Neural cell (in vitro differentiated cells): Measurements from ENCODE around the gene RAPGEF3. TPM values are rescaled to one million over a fixed set of nuclear protein-coding genes. Genes with fewer than 3 reads are reported as not detected.

Experiments
- H2AFZ ChIP-seq: fragments of 200-600, 300-800 bp; sonication (generic), shearing (Covaris generic); 2 replicates; pipeline ENCODE4 v1.6.0; 2014; ENCODE audit warnings: low read depth, mild to moderate bottlenecking, antibody characterized with exemption, low read length, moderate library complexity
- H3F3A ChIP-seq: fragments of 200-600 bp; shearing (Covaris generic); 2 replicates; pipeline ENCODE4 v1.6.1; 2016; ENCODE audit warnings: mild to moderate bottlenecking, moderate library complexity, mixed read lengths, antibody characterized with exemption, low read length; ENCODE audit not compliant: insufficient read depth, poor library complexity, severe bottlenecking
- H3K27ac ChIP-seq: fragments of 200-600, 300-800 bp; sonication (generic), shearing (Covaris generic); 2 replicates; pipeline ENCODE4 v1.5.1; 2014; ENCODE audit warnings: mild to moderate bottlenecking, low read length, moderate library complexity
- H3K27me3 ChIP-seq: fragments of 300-800, 200-600 bp; sonication (generic), shearing (Covaris generic); 2 replicates; pipeline ENCODE4 v1.6.0; 2014; ENCODE audit warnings: mild to moderate bottlenecking, low read depth, low read length, moderate library complexity; ENCODE audit not compliant: insufficient read depth
- H3K36me3 ChIP-seq: fragments of 300-800, 200-600 bp; sonication (generic), shearing (Covaris generic); 2 replicates; pipeline ENCODE4 v1.5.1; 2014; ENCODE audit warnings: mild to moderate bottlenecking, antibody characterized with exemption, low read length, moderate library complexity; ENCODE audit not compliant: insufficient read depth
- H3K4me2 ChIP-seq: fragments of 300-800, 200-600 bp; sonication (generic), shearing (Covaris generic); 2 replicates; pipeline ENCODE4 v1.6.0; 2014; ENCODE audit warnings: mild to moderate bottlenecking, low read length
- H3K4me3 ChIP-seq: fragments of 300-800, 200-600 bp; sonication (generic), shearing (Covaris generic); 2 replicates; pipeline ENCODE4 v1.5.1; 2014; ENCODE audit warnings: mild to moderate bottlenecking, low read length, moderate library complexity
- H3K79me2 ChIP-seq: fragments of 200-600 bp; shearing (Covaris generic); replicated peaks from 2 replicates; pipeline ENCODE4 v1.6.0; 2014; ENCODE audit warnings: mild to moderate bottlenecking, low read length, moderate library complexity; ENCODE audit not compliant: insufficient read depth
- H3K9ac ChIP-seq: fragments of 300-800, 200-600 bp; sonication (generic), shearing (Covaris generic); 2 replicates; pipeline ENCODE4 v1.6.1; 2016; ENCODE audit warnings: mild to moderate bottlenecking, low read length, mixed read lengths
- H3K9me2 ChIP-seq: fragments of 200-600 bp; shearing (Covaris generic); 2 replicates; pipeline ENCODE4 v1.6.1; 2016; ENCODE audit warnings: mild to moderate bottlenecking, low read length, mixed read lengths; ENCODE audit not compliant: insufficient read depth
- H3K9me3 ChIP-seq: fragments of 200-600, 300-800 bp; sonication (generic), shearing (Covaris generic); 2 replicates; pipeline ENCODE4 v1.6.1; 2016; ENCODE audit warnings: mild to moderate bottlenecking, mixed run types, low read length, moderate library complexity, mixed read lengths
- H4K20me1 ChIP-seq: fragments of 200-600 bp; shearing (Covaris generic); 2 replicates; pipeline ENCODE4 v1.6.1; 2016; ENCODE audit warnings: mild to moderate bottlenecking, mixed run types; ENCODE audit not compliant: insufficient read depth
- CTCF ChIP-seq: fragments of 450-650 bp; IDR thresholded peaks from 2 replicates; pipeline ENCODE4 v1.5.1; 2014; ENCODE audit warnings: antibody characterized with exemption, mild to moderate bottlenecking, moderate library complexity; ENCODE audit not compliant: poor library complexity, severe bottlenecking
- EP300 ChIP-seq: fragments of 450-650 bp; conservative IDR thresholded peaks from 2 replicates; pipeline ENCODE4 v1.6.1; 2014; ENCODE audit warnings: antibody characterized with exemption, mild to moderate bottlenecking, moderate library complexity; ENCODE audit not compliant: poor library complexity, severe bottlenecking
- EZH2 ChIP-seq: fragments of 200-600, 300-800 bp; shearing (Covaris generic), sonication (generic); IDR thresholded peaks from 2 replicates; pipeline ENCODE4 v1.6.1; 2014; ENCODE audit warnings: antibody characterized with exemption, low read length, borderline replicate concordance, mild to moderate bottlenecking; ENCODE audit not compliant: insufficient read depth, poor library complexity, severe bottlenecking
- MXI1 ChIP-seq: fragments of 450-650 bp; conservative IDR thresholded peaks from 2 replicates; pipeline ENCODE4 v1.6.1; 2014; ENCODE audit warnings: antibody characterized with exemption, mild to moderate bottlenecking; ENCODE audit not compliant: poor library complexity, severe bottlenecking
- POLR2AphosphoS5 ChIP-seq: IDR thresholded peaks from 2 replicates; pipeline ENCODE4 v1.6.1; 2012
- RAD21 ChIP-seq: fragments of 450-650 bp; conservative IDR thresholded peaks from 2 replicates; pipeline ENCODE4 v1.6.1; 2014; ENCODE audit warnings: antibody characterized with exemption, mild to moderate bottlenecking, moderate library complexity
- REST ChIP-seq: IDR thresholded peaks from 2 replicates; pipeline ENCODE4 v1.6.1; 2012; ENCODE audit warnings: borderline replicate concordance
- SMC3 ChIP-seq: fragments of 450-650 bp; conservative IDR thresholded peaks from 2 replicates; pipeline ENCODE4 v1.6.1; 2014; ENCODE audit warnings: antibody characterized with exemption, mild to moderate bottlenecking, moderate library complexity; ENCODE audit not compliant: poor library complexity
- TAF1 ChIP-seq: IDR thresholded peaks from 2 replicates; pipeline ENCODE4 v1.6.1; 2012; ENCODE audit warnings: low read depth
- polyA plus RNA-seq: library from polyadenylated mRNA; depleted of rRNA; stranded (reverse); fragments of >200 nt; gene quantifications from 2 replicates; pipeline ENCODE4 v1.2.3, GENCODE V29; 2014

The RAPGEF3 gene
- polyA plus RNA-seq, 1 donor from 2014 or later, result 1.5 TPM

GRCh38 chr12:47705229-47705565 is 53.5 kb downstream of the RAPGEF3 start:
- Histone ChIP-seq H3K27ac (peak overlapping the region; percentile 87), H3K9me2 (no peaks in the 10 kb centered on the region), H3K4me2 (peak overlapping the region; percentile 63), H3K27me3 (no peaks in the 10 kb centered on the region), H3F3A (no peaks in the 10 kb centered on the region), H3K9me3 (no peaks in the 10 kb centered on the region), H3K4me3 (peak overlapping the region; percentile 83), H4K20me1 (no peaks in the 10 kb centered on the region), H3K79me2 (peaks cover 14% of the 10 kb centered on the region), H2AFZ (peak overlapping the region; percentile 43), H3K9ac (peak overlapping the region; percentile 87), H3K36me3 (peaks cover 6% of the 10 kb centered on the region)
- no peak for TF ChIP-seq EZH2
- TF ChIP-seq RAD21, result no peak
- no peak for TF ChIP-seq POLR2AphosphoS5

GRCh38 chr12:47704719-47705118 is 54.0 kb downstream of the RAPGEF3 start:
- H3K9ac ChIP-seq, result peak overlapping the region; percentile 87
- H3K9me2 ChIP-seq, result no peaks in the 10 kb centered on the region
- no peaks in the 10 kb centered on the region for H3F3A ChIP-seq
- peak overlapping the region; percentile 83 for H3K4me3 ChIP-seq
- H3K27ac ChIP-seq, result no peak overlapping the region
- H3K9me3 ChIP-seq, result no peaks in the 10 kb centered on the region
- TF ChIP-seq RAD21, result no peak
- TF ChIP-seq CTCF, result no peak
- TF ChIP-seq EP300, result no peak
- no peak for TF ChIP-seq EZH2
- no peak for TF ChIP-seq REST
- TF ChIP-seq MXI1, result no peak
- TF ChIP-seq SMC3, result no peak
- no peak for TF ChIP-seq POLR2AphosphoS5
- no peak for TF ChIP-seq TAF1
- H3K4me2 ChIP-seq, result peak overlapping the region; percentile 63
- H3K27me3 ChIP-seq, result no peaks in the 10 kb centered on the region
- H3K79me2 ChIP-seq, result peaks cover 14% of the 10 kb centered on the region
- no peaks in the 10 kb centered on the region for H4K20me1 ChIP-seq
- no peak overlapping the region for H2AFZ ChIP-seq
- H3K36me3 ChIP-seq, result peaks cover 6% of the 10 kb centered on the region

- TF ChIP-seq CTCF (no peak), SMC3 (no peak), MXI1 (no peak), POLR2AphosphoS5 (no peak), TAF1 (no peak), RAD21 (no peak), EP300 (no peak), REST (no peak), EZH2 (no peak)
- no peak overlapping the region for H3K4me3 ChIP-seq
- no peaks in the 10 kb centered on the region for H3F3A ChIP-seq
- H2AFZ ChIP-seq, result no peak overlapping the region
- no peak overlapping the region for H3K4me2 ChIP-seq
- H3K27me3 ChIP-seq, result no peaks in the 10 kb centered on the region
- no peaks in the 10 kb centered on the region for H3K9me3 ChIP-seq
- peaks cover 12% of the 10 kb centered on the region for H3K79me2 ChIP-seq
- H3K9ac ChIP-seq, result no peak overlapping the region
- no peak overlapping the region for H3K27ac ChIP-seq
- H3K9me2 ChIP-seq, result no peaks in the 10 kb centered on the region
- H3K36me3 ChIP-seq, result peaks cover 12% of the 10 kb centered on the region
- H4K20me1 ChIP-seq, result no peaks in the 10 kb centered on the region
Measured at GRCh38 chr12:47700263-47700662, 58.4 kb downstream of the RAPGEF3 start.
